GM10248 (cell line): ENCODE measurements around the gene DCTN2.
"Not testable (repeated sequence)": the region's sequence is repeated elsewhere in the genome, so short reads cannot be mapped to it uniquely, and the experiment has no call there.

ENCODE experiments used
- CTCF ChIA-PET: fragments of 300-600 bp; sonication (Branson Sonifier 250); formaldehyde crosslinking; extraction: SDS; loops from one replicate; lab custom pipeline; 2021; ENCODE audit warnings: antibody characterized with exemption; lab: Yijun Ruan, JAX
- POLR2A ChIA-PET: fragments of 350-650 bp; sonication (Branson Sonifier 250); formaldehyde crosslinking; extraction: SDS; loops from one replicate; lab custom pipeline; 2020; ENCODE audit warnings: antibody characterized with exemption; lab: Yijun Ruan, JAX
- DNase-seq: peaks from one replicate; pipeline ENCODE4 v3.0.0; 2012; ENCODE audit errors: extremely low spot score
- CTCF ChIP-seq: IDR thresholded peaks from 2 replicates; pipeline ENCODE4 v1.5.1; 2012; ENCODE audit warnings: mild to moderate bottlenecking, low read depth; ENCODE audit errors: extremely low read depth, missing control alignments, control extremely low read depth

Gene DCTN2

GRCh38 chr12:57515934-57516541 is 31.0 kb downstream of the DCTN2 start:
- POLR2A ChIA-PET = interaction anchor here (0.6 to 3.7 kb wide), 3 partner anchors 11 to 842 kb away, joined by 3 to 20 read pairs (median 3); no protein-coding TSS in a partner anchor

GRCh38 chr12:57515408-57515933 is 31.5 kb downstream of the DCTN2 start:
- TF ChIP-seq CTCF = no peak
- no peak for DNase-seq
- ChIA-PET CTCF (interaction anchor here (1.0 to 2.1 kb wide), 5 partner anchors 13 to 60 kb away, joined by 3 to 6 read pairs (median 4); partner anchors contain the start of gene INHBE), POLR2A (interaction anchor here (0.8 to 1.0 kb wide), 3 partner anchors 9 to 12 kb away, joined by 3 to 5 read pairs (median 3); no protein-coding TSS in a partner anchor)

More at GRCh38 chr12:57515934-57516541, 31.0 kb downstream of the DCTN2 start:
- no peak for TF ChIP-seq CTCF
- DNase-seq = no peak
- CTCF ChIA-PET = interaction anchor here (1.1 to 2.1 kb wide), 4 partner anchors 18 to 61 kb away, joined by 3 to 6 read pairs (median 5); partner anchors contain the start of gene INHBE

GRCh38 chr12:57514720-57515407 is 32.1 kb downstream of the DCTN2 start:
- DNase-seq = no peak
- CTCF ChIA-PET = interaction anchor here (1.0 to 2.1 kb wide), 5 partner anchors 12 to 59 kb away, joined by 3 to 6 read pairs (median 4); partner anchors contain the start of gene INHBE
- POLR2A ChIA-PET = interaction anchor here (0.8 to 0.9 kb wide), 2 partner anchors 9 to 11 kb away, joined by 3 to 5 read pairs; no protein-coding TSS in a partner anchor
- no peak for TF ChIP-seq CTCF

GRCh38 chr12:57514246-57514645 is 32.7 kb downstream of the DCTN2 start:
- ChIA-PET POLR2A (interaction anchor here (0.7 kb wide), 1 partner anchor 25 kb away, joined by 3 read pairs; no protein-coding TSS in a partner anchor), CTCF (interaction anchor here (1.4 kb wide), 1 partner anchor 23 kb away, joined by 3 read pairs; no protein-coding TSS in a partner anchor)
- DNase-seq = not testable (repeated sequence)

GRCh38 chr12:57513677-57514076 is 33.3 kb downstream of the DCTN2 start:
- ChIA-PET POLR2A (interaction anchor here (0.6 to 0.9 kb wide), 4 partner anchors 17 to 1177 kb away, joined by 3 to 5 read pairs (median 3); no protein-coding TSS in a partner anchor), CTCF (interaction anchor here (1.5 kb wide), 1 partner anchor 61 kb away, joined by 3 read pairs; no protein-coding TSS in a partner anchor)

GRCh38 chr12:57513266-57513665 is 33.7 kb downstream of the DCTN2 start:
- POLR2A ChIA-PET = interaction anchor here (0.6 to 0.9 kb wide), 4 partner anchors 16 to 1177 kb away, joined by 3 to 5 read pairs (median 3); no protein-coding TSS in a partner anchor

More at GRCh38 chr12:57513677-57514076, 33.3 kb downstream of the DCTN2 start:
- not testable (repeated sequence) for DNase-seq

More at GRCh38 chr12:57513266-57513665, 33.7 kb downstream of the DCTN2 start:
- DNase-seq = no peak
- TF ChIP-seq CTCF = no peak
- CTCF ChIA-PET = interaction anchor here (1.5 kb wide), 1 partner anchor 60 kb away, joined by 3 read pairs; no protein-coding TSS in a partner anchor
